Mucosa of gallbladder (tissue), 1 donor: ENCODE results near the gene USE1. TPM values are rescaled to one million over a fixed set of nuclear protein-coding genes. Genes with fewer than 3 reads are reported as not detected.
A peak's percentile ranks its signal among the peaks of the same experiment; 100 is the strongest.

Experiments
- DNase-seq: peaks from one replicate; pipeline ENCODE4 v3.0.0-alpha.2; 2020; ENCODE audit warnings: low spot score
- total RNA-seq: library from RNA; stranded (reverse); gene quantifications from one replicate; pipeline ENCODE4 v1.2.1, GENCODE V29; 2021
- donor health status: DM: no; HTN: no; CAD: no.

Gene USE1
- total RNA-seq, 1 donor from 2014 or later = 28.0 TPM

GRCh38 chr19:17259118-17259780, 44.1 kb downstream of the USE1 start:
- no peak for DNase-seq

- DNase-seq = no peak
Measured at GRCh38 chr19:17259934-17260333, 44.8 kb downstream of the USE1 start.

- DNase-seq = peak; percentile 82
Measured at GRCh38 chr19:17260842-17261325, 45.7 kb downstream of the USE1 start.

GRCh38 chr19:17262557-17262956, 47.4 kb downstream of the USE1 start:
- no peak for DNase-seq

- no peak for DNase-seq
Measured at GRCh38 chr19:17263712-17264640, 48.8 kb downstream of the USE1 start.

- DNase-seq = peak; percentile 26
Measured at GRCh38 chr19:17264641-17264979, 49.5 kb downstream of the USE1 start, which contains the start of gene USHBP1. Gene USHBP1, minus strand, starts transcription at chr19:17264745. Its CDS starts 446 bp downstream, at chr19:17264299.

- DNase-seq = no peak
Measured at GRCh38 chr19:17266026-17266425, 50.9 kb downstream of the USE1 start.

GRCh38 chr19:17266589-17266974, 51.4 kb downstream of the USE1 start:
- no peak for DNase-seq

GRCh38 chr19:17266975-17267788, 52.0 kb downstream of the USE1 start, which contains the start of gene BABAM1:
Gene BABAM1, plus strand, starts transcription at chr19:17267443. Its CDS starts 1,364 bp downstream, at chr19:17268807.
- peak; percentile 99 for DNase-seq

GRCh38 chr19:17268754-17269153, 53.6 kb downstream of the USE1 start:
- no peak for DNase-seq

Other genes starting within 250 kb of the USE1 start
- 2.9 TPM for gene CPAMD8, start 188.5 kb upstream of the USE1 start, total RNA-seq
- gene HAUS8, start 139.9 kb upstream of the USE1 start, total RNA-seq = 10.8 TPM
- 75.0 TPM for gene MYO9B, start 139.6 kb upstream of the USE1 start, total RNA-seq
- gene OCEL1, start 10.9 kb downstream of the USE1 start, total RNA-seq = 47.8 TPM
- gene NR2F6, start 30.6 kb downstream of the USE1 start, total RNA-seq = 46.3 TPM
- 4.3 TPM for gene USHBP1, start 49.4 kb downstream of the USE1 start, total RNA-seq
- 70.5 TPM for gene BABAM1, start 52.1 kb downstream of the USE1 start, total RNA-seq
- 0.83 TPM for gene ANKLE1, start 66.5 kb downstream of the USE1 start, total RNA-seq
- gene ABHD8, start 88.1 kb downstream of the USE1 start, total RNA-seq = 20.1 TPM
- gene MRPL34, start 90.5 kb downstream of the USE1 start, total RNA-seq = 102 TPM
- gene DDA1, start 94.2 kb downstream of the USE1 start, total RNA-seq = 37.9 TPM
- 33.2 TPM for gene ANO8, start 119.5 kb downstream of the USE1 start, total RNA-seq
- gene GTPBP3, start 122.2 kb downstream of the USE1 start, total RNA-seq = 24.7 TPM
- 166 TPM for gene PLVAP, start 162.0 kb downstream of the USE1 start, total RNA-seq
- 1.0 TPM for gene CCDC194, start 178.8 kb downstream of the USE1 start, total RNA-seq
- 90.6 TPM for gene BST2, start 190.3 kb downstream of the USE1 start, total RNA-seq
- gene MVB12A, start 204.7 kb downstream of the USE1 start, total RNA-seq = 61.2 TPM
- gene TMEM221, start 233.3 kb downstream of the USE1 start, total RNA-seq = 0.37 TPM
- gene NXNL1, start 245.6 kb downstream of the USE1 start, total RNA-seq = not detected